Fibroblast of lung (primary cell): ENCODE data around the gene TJP3.

Source experiments
- EZH2 ChIP-seq: IDR thresholded peaks from 2 replicates; pipeline ENCODE4 v1.5.1; 2012; ENCODE audit warnings: low read length, control low read depth, mild to moderate bottlenecking; ENCODE audit errors: missing control alignments
- TF ChIP-seq, protein P1 (sequence below), 2 donors: IDR thresholded peaks in 1 of 2; conservative IDR thresholded peaks in 1 of 2; 1 replicate in 1 of 2; 2 replicates in 1 of 2; pipeline ENCODE4 v1.5.1; 2011 to 2012; ENCODE audit warnings: low read length in 2 of 2, control low read depth in 1 of 2, inconsistent platforms in 1 of 2, low read depth in 1 of 2, mild to moderate bottlenecking in 1 of 2

DNA sequence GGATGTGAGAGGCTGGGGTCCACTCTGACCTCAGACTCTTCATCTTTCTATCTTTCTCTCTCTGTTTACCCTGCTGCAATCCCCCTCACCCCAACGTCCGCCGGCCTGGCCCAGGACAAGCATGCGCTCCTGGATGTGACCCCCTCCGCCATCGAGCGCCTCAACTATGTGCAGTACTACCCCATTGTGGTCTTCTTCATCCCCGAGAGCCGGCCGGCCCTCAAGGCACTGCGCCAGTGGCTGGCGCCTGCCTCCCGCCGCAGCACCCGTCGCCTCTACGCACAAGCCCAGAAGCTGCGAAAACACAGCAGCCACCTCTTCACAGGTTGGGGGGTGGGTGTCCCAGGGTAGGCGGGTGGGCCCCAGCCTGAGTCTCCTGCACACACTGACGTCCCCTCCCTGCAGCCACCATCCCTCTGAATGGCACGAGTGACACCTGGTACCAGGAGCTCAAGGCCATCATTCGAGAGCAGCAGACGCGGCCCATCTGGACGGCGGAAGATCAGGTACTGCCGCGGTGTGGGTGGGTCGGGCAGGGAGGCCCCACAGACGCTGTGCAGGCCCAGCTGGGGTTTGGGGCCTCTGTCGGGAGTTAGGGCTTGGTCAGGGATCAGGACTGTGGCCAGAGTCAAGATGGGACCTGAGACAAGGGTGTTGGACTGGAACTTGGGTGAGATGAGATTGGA is 38.3 kb downstream of the TJP3 start:
- TF ChIP-seq EZH2: no peak
- TF ChIP-seq, protein P1, sequence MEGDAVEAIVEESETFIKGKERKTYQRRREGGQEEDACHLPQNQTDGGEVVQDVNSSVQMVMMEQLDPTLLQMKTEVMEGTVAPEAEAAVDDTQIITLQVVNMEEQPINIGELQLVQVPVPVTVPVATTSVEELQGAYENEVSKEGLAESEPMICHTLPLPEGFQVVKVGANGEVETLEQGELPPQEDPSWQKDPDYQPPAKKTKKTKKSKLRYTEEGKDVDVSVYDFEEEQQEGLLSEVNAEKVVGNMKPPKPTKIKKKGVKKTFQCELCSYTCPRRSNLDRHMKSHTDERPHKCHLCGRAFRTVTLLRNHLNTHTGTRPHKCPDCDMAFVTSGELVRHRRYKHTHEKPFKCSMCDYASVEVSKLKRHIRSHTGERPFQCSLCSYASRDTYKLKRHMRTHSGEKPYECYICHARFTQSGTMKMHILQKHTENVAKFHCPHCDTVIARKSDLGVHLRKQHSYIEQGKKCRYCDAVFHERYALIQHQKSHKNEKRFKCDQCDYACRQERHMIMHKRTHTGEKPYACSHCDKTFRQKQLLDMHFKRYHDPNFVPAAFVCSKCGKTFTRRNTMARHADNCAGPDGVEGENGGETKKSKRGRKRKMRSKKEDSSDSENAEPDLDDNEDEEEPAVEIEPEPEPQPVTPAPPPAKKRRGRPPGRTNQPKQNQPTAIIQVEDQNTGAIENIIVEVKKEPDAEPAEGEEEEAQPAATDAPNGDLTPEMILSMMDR (conservative IDR thresholded peaks at IDR 0.05 in 1 of 2, IDR thresholded peaks at IDR 0.05 in 1 of 2; ENCODE audit: low read depth in 1 of 2, low read length in 2 of 2): no peak
